Trophoblast cell (in vitro differentiated cells and primary cell): Measurements from ENCODE around the gene POTEF.
"Not testable (repeated sequence)": the region's sequence is repeated elsewhere in the genome, so short reads cannot be mapped to it uniquely, and the experiment has no call there.

Source experiments
- DNase-seq, 2 donors: peaks; one replicate each; pipeline ENCODE4 v3.0.0-alpha.2; 2016
- H2AFZ ChIP-seq: 2 replicates; pipeline ENCODE4 v1.6.1; 2013; ENCODE audit warnings: low read length, moderate library complexity, mild to moderate bottlenecking; ENCODE audit not compliant: insufficient read depth, poor library complexity
- H2AK5ac ChIP-seq: 2 replicates; pipeline ENCODE4 v1.6.1; 2013; ENCODE audit warnings: mild to moderate bottlenecking, low read length
- H2BK120ac ChIP-seq: 2 replicates; pipeline ENCODE4 v1.6.1; 2013; ENCODE audit warnings: low read length, mild to moderate bottlenecking, moderate library complexity; ENCODE audit not compliant: insufficient read depth, poor library complexity
- H2BK12ac ChIP-seq: 2 replicates; pipeline ENCODE4 v1.6.1; 2013; ENCODE audit warnings: mild to moderate bottlenecking, low read length, moderate library complexity
- H2BK5ac ChIP-seq: 2 replicates; pipeline ENCODE4 v1.6.1; 2013; ENCODE audit warnings: low read length, low read depth, moderate library complexity, mild to moderate bottlenecking; ENCODE audit not compliant: poor library complexity
- H3K14ac ChIP-seq: 2 replicates; pipeline ENCODE4 v1.6.1; 2013; ENCODE audit warnings: mild to moderate bottlenecking, low read length
- H3K18ac ChIP-seq: 2 replicates; pipeline ENCODE4 v1.6.1; 2013; ENCODE audit warnings: mild to moderate bottlenecking, low read length
- H3K23ac ChIP-seq: 2 replicates; pipeline ENCODE4 v1.6.1; 2013; ENCODE audit warnings: low read length
- H3K27ac ChIP-seq: 2 replicates; pipeline ENCODE4 v1.5.1; 2013; ENCODE audit warnings: low read depth, mild to moderate bottlenecking, inconsistent platforms, low read length, moderate library complexity
- H3K27me3 ChIP-seq: 2 replicates; pipeline ENCODE4 v1.6.1; 2013; ENCODE audit warnings: inconsistent platforms, mild to moderate bottlenecking, low read length, moderate library complexity; ENCODE audit not compliant: insufficient read depth
- H3K36me3 ChIP-seq, 2 experiments: 1 replicate in 1 of 2; 2 replicates in 1 of 2; pipeline ENCODE4 v1.6.1; 2013; ENCODE audit warnings: low read length in 2 of 2, mild to moderate bottlenecking in 2 of 2, moderate library complexity in 1 of 2; ENCODE audit not compliant: insufficient read depth in 2 of 2, control insufficient read depth in 1 of 2
- H3K4ac ChIP-seq: 2 replicates; pipeline ENCODE4 v1.6.1; 2013; ENCODE audit warnings: low read depth, mild to moderate bottlenecking, low read length, moderate library complexity
- H3K4me1 ChIP-seq, 2 experiments: 1 replicate in 1 of 2; 2 replicates in 1 of 2; pipeline ENCODE4 v1.6.1; 2013; ENCODE audit warnings: low read length in 2 of 2, mild to moderate bottlenecking in 2 of 2, moderate library complexity in 1 of 2; ENCODE audit not compliant: insufficient read depth in 2 of 2, control insufficient read depth in 1 of 2
- H3K4me2 ChIP-seq: 2 replicates; pipeline ENCODE4 v1.6.1; 2013; ENCODE audit warnings: inconsistent platforms, mild to moderate bottlenecking, low read length, moderate library complexity
- H3K4me3 ChIP-seq: 2 replicates; pipeline ENCODE4 v1.5.1; 2013; ENCODE audit warnings: mild to moderate bottlenecking, low read depth, low read length, inconsistent platforms
- H3K79me1 ChIP-seq: one replicate; pipeline ENCODE4 v1.6.1; 2013; ENCODE audit warnings: low read length
- H3K79me2 ChIP-seq: 2 replicates; pipeline ENCODE4 v1.6.1; 2013; ENCODE audit warnings: low read length, mild to moderate bottlenecking; ENCODE audit not compliant: control insufficient read depth, insufficient read depth, poor library complexity
- H3K9ac ChIP-seq: 2 replicates; pipeline ENCODE4 v1.6.1; 2013; ENCODE audit warnings: mild to moderate bottlenecking, low read length
- H3K9me3 ChIP-seq: 2 replicates; pipeline ENCODE4 v1.6.1; 2013; ENCODE audit warnings: low read depth, mild to moderate bottlenecking, control low read depth, inconsistent platforms, low read length; ENCODE audit not compliant: insufficient read depth
- H4K12ac ChIP-seq: 2 replicates; pipeline ENCODE4 v1.6.1; 2013; ENCODE audit warnings: low read depth, mild to moderate bottlenecking, low read length, moderate library complexity
- H4K8ac ChIP-seq: 2 replicates; pipeline ENCODE4 v1.6.1; 2013; ENCODE audit warnings: low read depth, mild to moderate bottlenecking, low read length, moderate library complexity
- H4K91ac ChIP-seq: one replicate; pipeline ENCODE4 v1.6.1; 2013; ENCODE audit warnings: low read depth, mild to moderate bottlenecking, low read length, moderate library complexity
- WGBS: extraction: QIAGEN DNeasy Blood & Tissue Kit; methylation state at CpG from one replicate; pipeline ENCODE4 v1.1.7; 2013; ENCODE audit warnings: missing lambda C conversion rate; ENCODE audit not compliant: insufficient read length, insufficient coverage; ENCODE audit errors: extremely low coverage; 5-methylcytosine and 5-hydroxymethylcytosine counted together

The POTEF gene

DNA sequence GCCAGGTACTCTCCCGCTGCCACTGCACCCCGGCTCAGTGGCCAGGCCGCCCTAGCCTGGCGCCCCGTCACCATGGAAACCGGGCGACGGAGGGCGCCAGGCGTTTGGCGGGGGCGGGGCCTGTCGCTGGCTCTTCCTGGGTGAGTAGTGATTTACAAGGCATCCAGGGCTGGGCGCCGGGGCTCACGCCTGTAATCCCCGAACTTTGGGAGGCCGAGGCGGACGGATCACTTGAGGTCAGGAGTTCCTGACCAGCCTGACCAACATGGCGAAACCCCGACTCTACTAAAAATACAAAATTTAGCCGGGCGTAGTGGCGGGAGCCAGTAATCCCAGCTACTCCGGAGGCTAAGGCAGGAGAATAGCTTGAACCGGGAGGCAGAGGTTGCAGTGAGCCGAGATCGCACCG is 16.0 kb upstream of the POTEF start, which contains the start of gene CCDC74B:
CCDC74B (minus strand) TSS at position 107 of the 409 bp plus-strand sequence. CDS start 116 bp downstream, outside the sequence.
- H3K79me1 ChIP-seq, H3K36me3 ChIP-seq, H3K4me1 ChIP-seq, H3K27me3 ChIP-seq, H3K4ac ChIP-seq, H3K9me3 ChIP-seq, H3K27ac ChIP-seq, H4K12ac ChIP-seq, H3K4me3 ChIP-seq, H3K9ac ChIP-seq, H2AK5ac ChIP-seq, H2BK120ac ChIP-seq, H2BK12ac ChIP-seq, H3K23ac ChIP-seq, H3K79me2 ChIP-seq: not testable (repeated sequence)
- WGBS, result no CpG with 5 or more reads among the region's 30 CpGs
- Histone ChIP-seq H3K14ac (peak within 1 kb of the TSS; percentile 66), H3K4me2 (peak within 1 kb of the TSS; percentile 67), H3K18ac (peak within 1 kb of the TSS; percentile 45), H2BK5ac (peak within 1 kb of the TSS; percentile 49), H4K8ac (peak within 1 kb of the TSS; percentile 60), H2AFZ (peak within 1 kb of the TSS; percentile 78), H4K91ac (peak within 1 kb of the TSS; percentile 62)
- DNase-seq, result peak; percentile 21 to 59

- not testable (repeated sequence) for H3K9ac ChIP-seq, H3K4me3 ChIP-seq, H3K4me1 ChIP-seq, H3K23ac ChIP-seq, H3K18ac ChIP-seq, H3K79me2 ChIP-seq, H3K79me1 ChIP-seq, H3K27ac ChIP-seq, H3K27me3 ChIP-seq, H2AFZ ChIP-seq, H3K4me2 ChIP-seq, DNase-seq, H3K4ac ChIP-seq, H3K9me3 ChIP-seq, H3K36me3 ChIP-seq, H2BK5ac ChIP-seq
- Histone ChIP-seq H4K12ac (peak overlapping the region; percentile 66), H4K91ac (peak overlapping the region; percentile 5), H2BK12ac (peak overlapping the region; percentile 68), H2AK5ac (peak overlapping the region; percentile 82), H3K14ac (peak overlapping the region; percentile 48), H4K8ac (peak overlapping the region; percentile 7), H2BK120ac (peak overlapping the region; percentile 24)
- WGBS, result no CpG with 5 or more reads among the region's 28 CpGs
Measured at GRCh38 chr2:130143266-130144039, 14.4 kb upstream of the POTEF start.

- H2BK12ac ChIP-seq, H3K27ac ChIP-seq, H3K9ac ChIP-seq, H4K8ac ChIP-seq, H2BK5ac ChIP-seq, H3K23ac ChIP-seq, H3K36me3 ChIP-seq, DNase-seq, H3K27me3 ChIP-seq, H3K4me1 ChIP-seq, H2AK5ac ChIP-seq, H3K18ac ChIP-seq, H2AFZ ChIP-seq, H3K9me3 ChIP-seq, H3K14ac ChIP-seq, H3K79me1 ChIP-seq, H4K12ac ChIP-seq, H3K4me3 ChIP-seq, H3K4ac ChIP-seq, H3K4me2 ChIP-seq, H3K79me2 ChIP-seq, H2BK120ac ChIP-seq, H4K91ac ChIP-seq: not testable (repeated sequence)
- no CpG with 5 or more reads among the region's 13 CpGs for WGBS
Measured at GRCh38 chr2:130142396-130143265, 13.6 kb upstream of the POTEF start.

- H2AK5ac ChIP-seq, DNase-seq, H2BK120ac ChIP-seq, H4K12ac ChIP-seq, H3K23ac ChIP-seq, H2AFZ ChIP-seq, H2BK12ac ChIP-seq, H3K9ac ChIP-seq, H3K79me2 ChIP-seq, H3K79me1 ChIP-seq, H3K9me3 ChIP-seq, H3K36me3 ChIP-seq, H2BK5ac ChIP-seq, H3K4ac ChIP-seq, H4K8ac ChIP-seq, H3K27me3 ChIP-seq, H3K14ac ChIP-seq, H3K18ac ChIP-seq, H3K4me3 ChIP-seq, H3K4me1 ChIP-seq, H3K4me2 ChIP-seq, H3K27ac ChIP-seq, H4K91ac ChIP-seq: not testable (repeated sequence)
- no CpG with 5 or more reads among the region's 22 CpGs for WGBS
Measured at GRCh38 chr2:130141645-130142370, 12.8 kb upstream of the POTEF start.
